Breast epithelium (tissue), 3 donors: ENCODE measurements around the gene LTF.

ENCODE experiments used
- CTCF ChIP-seq, 3 donors: fragments of 450-650 bp; IDR thresholded peaks; one replicate each; pipeline ENCODE4 v1.5.1; 2016 to 2017; ENCODE audit warnings: antibody characterized with exemption in 3 of 3, mild to moderate bottlenecking in 3 of 3, moderate library complexity in 3 of 3
- POLR2AphosphoS5 ChIP-seq, 3 donors: sonication (generic); formaldehyde crosslinking; IDR thresholded peaks; one replicate each; pipeline ENCODE4 v1.6.1; 2017; ENCODE audit warnings: antibody characterized with exemption in 3 of 3

- TF ChIP-seq CTCF (IDR thresholded peaks at IDR 0.05) (no peak), POLR2AphosphoS5 (IDR thresholded peaks at IDR 0.05) (no peak)
Observed at GRCh38 chr3:46466273-46466672, 1.6 kb upstream of the LTF start.
